ENCODE results near the gene OTULINL.

Gene OTULINL

GRCh38 chr5:14557791-14558415, 23.7 kb upstream of the OTULINL start:
- no peak overlapping the region for H3K4me3 ChIP-seq (ENCODE audit: low read length)
- H3K4me1 ChIP-seq (ENCODE audit: insufficient read depth, low read length): no peaks in the 10 kb centered on the region
- H3K36me3 ChIP-seq (ENCODE audit: insufficient read depth, low read length): no peaks in the 10 kb centered on the region
- H3K27ac ChIP-seq (ENCODE audit: low read depth, low read length): no peak overlapping the region
- H3K9me3 ChIP-seq (ENCODE audit: insufficient read depth, low read depth, low read length): no peaks in the 10 kb centered on the region
- H3K9ac ChIP-seq (ENCODE audit: low read depth, low read length): no peak overlapping the region
- 84% methylated on average over 8 of the region's 8 CpGs for WGBS
- no peaks in the 10 kb centered on the region for H3K27me3 ChIP-seq (ENCODE audit: insufficient read depth, low read length)

GRCh38 chr5:14560091-14560595, 21.4 kb upstream of the OTULINL start:
- Histone ChIP-seq H3K9me3 (ENCODE audit: insufficient read depth, low read depth, low read length) (no peaks in the 10 kb centered on the region), H3K4me1 (ENCODE audit: insufficient read depth, low read length) (no peaks in the 10 kb centered on the region), H3K27ac (ENCODE audit: low read depth, low read length) (no peak overlapping the region), H3K4me3 (ENCODE audit: low read length) (no peak overlapping the region), H3K27me3 (ENCODE audit: insufficient read depth, low read length) (no peaks in the 10 kb centered on the region), H3K36me3 (ENCODE audit: insufficient read depth, low read length) (no peaks in the 10 kb centered on the region), H3K9ac (ENCODE audit: low read depth, low read length) (no peak overlapping the region)
- 93% methylated on average over 10 of the region's 10 CpGs for WGBS

GRCh38 chr5:14561741-14562140, 19.9 kb upstream of the OTULINL start:
- H3K27me3 ChIP-seq (ENCODE audit: insufficient read depth, low read length): no peaks in the 10 kb centered on the region
- H3K36me3 ChIP-seq (ENCODE audit: insufficient read depth, low read length): no peaks in the 10 kb centered on the region
- no peak overlapping the region for H3K9ac ChIP-seq (ENCODE audit: low read depth, low read length)
- H3K4me3 ChIP-seq (ENCODE audit: low read length): no peak overlapping the region
- H3K27ac ChIP-seq (ENCODE audit: low read depth, low read length): no peak overlapping the region
- H3K4me1 ChIP-seq (ENCODE audit: insufficient read depth, low read length): no peaks in the 10 kb centered on the region
- H3K9me3 ChIP-seq (ENCODE audit: insufficient read depth, low read depth, low read length): no peaks in the 10 kb centered on the region
- 100% methylated on average over 3 of the region's 3 CpGs for WGBS

- Histone ChIP-seq H3K27ac (ENCODE audit: low read depth, low read length) (no peak overlapping the region), H3K36me3 (ENCODE audit: insufficient read depth, low read length) (no peaks in the 10 kb centered on the region), H3K4me1 (ENCODE audit: insufficient read depth, low read length) (no peaks in the 10 kb centered on the region), H3K9ac (ENCODE audit: low read depth, low read length) (no peak overlapping the region), H3K27me3 (ENCODE audit: insufficient read depth, low read length) (no peaks in the 10 kb centered on the region), H3K4me3 (ENCODE audit: low read length) (no peak overlapping the region), H3K9me3 (ENCODE audit: insufficient read depth, low read depth, low read length) (no peaks in the 10 kb centered on the region)
- WGBS: 94% methylated on average over 1 of the region's 1 CpG
Measured at GRCh38 chr5:14568333-14568732, 13.3 kb upstream of the OTULINL start.

- H3K4me3 ChIP-seq (ENCODE audit: low read length): no peak overlapping the region
- no peak overlapping the region for H3K9ac ChIP-seq (ENCODE audit: low read depth, low read length)
- H3K4me1 ChIP-seq (ENCODE audit: insufficient read depth, low read length): no peaks in the 10 kb centered on the region
- H3K27me3 ChIP-seq (ENCODE audit: insufficient read depth, low read length): no peaks in the 10 kb centered on the region
- H3K36me3 ChIP-seq (ENCODE audit: insufficient read depth, low read length): no peaks in the 10 kb centered on the region
- 95% methylated on average over 3 of the region's 4 CpGs for WGBS
- H3K27ac ChIP-seq (ENCODE audit: low read depth, low read length): no peak overlapping the region
- H3K9me3 ChIP-seq (ENCODE audit: insufficient read depth, low read depth, low read length): no peaks in the 10 kb centered on the region
Measured at GRCh38 chr5:14569948-14570691, 11.5 kb upstream of the OTULINL start.

- H3K9ac ChIP-seq (ENCODE audit: low read depth, low read length): no peak overlapping the region
- no peaks in the 10 kb centered on the region for H3K4me1 ChIP-seq (ENCODE audit: insufficient read depth, low read length)
- no peaks in the 10 kb centered on the region for H3K36me3 ChIP-seq (ENCODE audit: insufficient read depth, low read length)
- no peaks in the 10 kb centered on the region for H3K9me3 ChIP-seq (ENCODE audit: insufficient read depth, low read depth, low read length)
- H3K27me3 ChIP-seq (ENCODE audit: insufficient read depth, low read length): no peaks in the 10 kb centered on the region
- no peak overlapping the region for H3K27ac ChIP-seq (ENCODE audit: low read depth, low read length)
- no CpG with 5 or more reads among the region's 1 CpG for WGBS
- no peak overlapping the region for H3K4me3 ChIP-seq (ENCODE audit: low read length)
Measured at GRCh38 chr5:14571901-14572300, 9.7 kb upstream of the OTULINL start.

- Histone ChIP-seq H3K4me1 (ENCODE audit: insufficient read depth, low read length) (no peaks in the 10 kb centered on the region), H3K27me3 (ENCODE audit: insufficient read depth, low read length) (no peaks in the 10 kb centered on the region), H3K9me3 (ENCODE audit: insufficient read depth, low read depth, low read length) (no peaks in the 10 kb centered on the region), H3K9ac (ENCODE audit: low read depth, low read length) (no peak overlapping the region), H3K4me3 (ENCODE audit: low read length) (no peak overlapping the region), H3K36me3 (ENCODE audit: insufficient read depth, low read length) (no peaks in the 10 kb centered on the region), H3K27ac (ENCODE audit: low read depth, low read length) (no peak overlapping the region)
Measured at GRCh38 chr5:14572385-14572784, 9.2 kb upstream of the OTULINL start.

- Histone ChIP-seq H3K9ac (ENCODE audit: low read depth, low read length) (no peak overlapping the region), H3K27me3 (ENCODE audit: insufficient read depth, low read length) (no peaks in the 10 kb centered on the region), H3K27ac (ENCODE audit: low read depth, low read length) (no peak overlapping the region), H3K36me3 (ENCODE audit: insufficient read depth, low read length) (no peaks in the 10 kb centered on the region), H3K9me3 (ENCODE audit: insufficient read depth, low read depth, low read length) (no peaks in the 10 kb centered on the region), H3K4me1 (ENCODE audit: insufficient read depth, low read length) (no peaks in the 10 kb centered on the region), H3K4me3 (ENCODE audit: low read length) (no peak overlapping the region)
- 93% methylated on average over 3 of the region's 4 CpGs for WGBS
Measured at GRCh38 chr5:14572836-14573235, 8.8 kb upstream of the OTULINL start.

GRCh38 chr5:14574096-14574495, 7.5 kb upstream of the OTULINL start:
- Histone ChIP-seq H3K4me1 (ENCODE audit: insufficient read depth, low read length) (no peaks in the 10 kb centered on the region), H3K27me3 (ENCODE audit: insufficient read depth, low read length) (0 out of 2 replicates have a peak, but pooled peaks cover 7% of the 10 kb centered on the region), H3K4me3 (ENCODE audit: low read length) (no peak overlapping the region), H3K27ac (ENCODE audit: low read depth, low read length) (no peak overlapping the region), H3K9ac (ENCODE audit: low read depth, low read length) (no peak overlapping the region), H3K9me3 (ENCODE audit: insufficient read depth, low read depth, low read length) (0 out of 2 replicates have a peak, but pooled peaks cover 3% of the 10 kb centered on the region), H3K36me3 (ENCODE audit: insufficient read depth, low read length) (no peaks in the 10 kb centered on the region)
- WGBS: 90% methylated on average over 3 of the region's 3 CpGs

GRCh38 chr5:14574891-14575508, 6.6 kb upstream of the OTULINL start:
- H3K27me3 ChIP-seq (ENCODE audit: insufficient read depth, low read length): peaks cover 15% of the 10 kb centered on the region
- H3K9ac ChIP-seq (ENCODE audit: low read depth, low read length): no peak overlapping the region
- 90% methylated on average over 2 of the region's 2 CpGs for WGBS
- no peak overlapping the region for H3K27ac ChIP-seq (ENCODE audit: low read depth, low read length)
- H3K4me1 ChIP-seq (ENCODE audit: insufficient read depth, low read length): no peaks in the 10 kb centered on the region
- no peak overlapping the region for H3K4me3 ChIP-seq (ENCODE audit: low read length)
- 0 out of 2 replicates have a peak, but pooled peaks cover 3% of the 10 kb centered on the region for H3K9me3 ChIP-seq (ENCODE audit: insufficient read depth, low read depth, low read length)
- no peaks in the 10 kb centered on the region for H3K36me3 ChIP-seq (ENCODE audit: insufficient read depth, low read length)

- Histone ChIP-seq H3K27ac (ENCODE audit: low read depth, low read length) (no peak overlapping the region), H3K9ac (ENCODE audit: low read depth, low read length) (no peak overlapping the region), H3K9me3 (ENCODE audit: insufficient read depth, low read depth, low read length) (0 out of 2 replicates have a peak, but pooled peaks cover 3% of the 10 kb centered on the region), H3K4me1 (ENCODE audit: insufficient read depth, low read length) (peaks cover 5% of the 10 kb centered on the region; the same call in 1 of the 2 replicates), H3K36me3 (ENCODE audit: insufficient read depth, low read length) (no peaks in the 10 kb centered on the region), H3K4me3 (ENCODE audit: low read length) (no peak overlapping the region), H3K27me3 (ENCODE audit: insufficient read depth, low read length) (peaks cover 27% of the 10 kb centered on the region)
- 96% methylated on average over 7 of the region's 7 CpGs for WGBS
Measured at GRCh38 chr5:14576206-14576605, 5.4 kb upstream of the OTULINL start.

Measured in HUES64 (cell line).